Measurements from ENCODE around the gene RPL31.

DNA sequence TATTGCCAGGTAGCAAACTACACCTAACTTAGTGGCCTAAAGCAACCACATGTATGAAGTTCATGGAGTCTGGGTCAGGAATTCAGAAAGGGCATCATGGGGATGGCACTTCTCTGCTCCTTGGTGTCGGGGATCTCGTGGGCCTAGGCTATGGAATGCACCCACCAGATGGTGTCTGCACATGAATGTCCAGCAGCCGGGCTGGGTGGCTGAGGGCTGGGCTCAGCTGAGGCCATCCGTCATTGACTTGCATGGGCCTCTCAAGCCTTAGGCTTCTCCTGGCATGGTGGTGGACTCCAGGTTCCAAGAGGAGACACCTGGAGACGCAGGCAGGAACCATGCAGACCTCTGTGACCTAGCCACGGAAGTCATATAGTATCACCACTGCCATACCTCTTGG, 26.0 kb upstream of the RPL31 start:
- TF ChIP-seq, protein P1, sequence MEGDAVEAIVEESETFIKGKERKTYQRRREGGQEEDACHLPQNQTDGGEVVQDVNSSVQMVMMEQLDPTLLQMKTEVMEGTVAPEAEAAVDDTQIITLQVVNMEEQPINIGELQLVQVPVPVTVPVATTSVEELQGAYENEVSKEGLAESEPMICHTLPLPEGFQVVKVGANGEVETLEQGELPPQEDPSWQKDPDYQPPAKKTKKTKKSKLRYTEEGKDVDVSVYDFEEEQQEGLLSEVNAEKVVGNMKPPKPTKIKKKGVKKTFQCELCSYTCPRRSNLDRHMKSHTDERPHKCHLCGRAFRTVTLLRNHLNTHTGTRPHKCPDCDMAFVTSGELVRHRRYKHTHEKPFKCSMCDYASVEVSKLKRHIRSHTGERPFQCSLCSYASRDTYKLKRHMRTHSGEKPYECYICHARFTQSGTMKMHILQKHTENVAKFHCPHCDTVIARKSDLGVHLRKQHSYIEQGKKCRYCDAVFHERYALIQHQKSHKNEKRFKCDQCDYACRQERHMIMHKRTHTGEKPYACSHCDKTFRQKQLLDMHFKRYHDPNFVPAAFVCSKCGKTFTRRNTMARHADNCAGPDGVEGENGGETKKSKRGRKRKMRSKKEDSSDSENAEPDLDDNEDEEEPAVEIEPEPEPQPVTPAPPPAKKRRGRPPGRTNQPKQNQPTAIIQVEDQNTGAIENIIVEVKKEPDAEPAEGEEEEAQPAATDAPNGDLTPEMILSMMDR (IDR thresholded peaks at IDR 0.05), result no peak
- TF ChIP-seq POLR2A (IDR thresholded peaks at IDR 0.05), result no peak

Measured in gastroesophageal sphincter (tissue), 3 donors.